ENCODE measurements around the gene AEBP1. TPM values are rescaled to one million over a fixed set of nuclear protein-coding genes. Genes with fewer than 3 reads are reported as not detected.

Gene AEBP1
- total RNA-seq, 1 experiment from 2014 or later = 0.54 TPM

GRCh38 chr7:44057849-44058758, 46.0 kb upstream of the AEBP1 start:
- H3K27me3 Mint-ChIP-seq (ENCODE audit: insufficient read depth, unreplicated experiment) = no peaks in the 10 kb centered on the region
- no TSS peak for BruUV-seq (replicated peaks)
- peaks cover 50% of the 10 kb centered on the region for H3K36me3 Mint-ChIP-seq (ENCODE audit: insufficient read depth, unreplicated experiment)
- ChIA-PET CTCF (interaction anchor here (0.5 kb wide), 1 partner anchor 14 kb away, joined by 3 read pairs; the partner anchor contains the start of gene DBNL), POLR2A (no interaction called here)
- no peak for TF ChIP-seq CTCF (IDR thresholded peaks at IDR 0.05; ENCODE audit: insufficient read depth in 1 of 2, low read depth in 1 of 2, low read length in 1 of 2, severe bottlenecking in 1 of 2, unreplicated experiment in 1 of 2)
- DNase-seq = peak in 1 of 2 experiments; percentile 23
- H3K4me3 ChIP-seq (ENCODE audit: low read depth, low read length) = no peak overlapping the region
- no peaks in the 10 kb centered on the region for H3K9me3 Mint-ChIP-seq (ENCODE audit: unreplicated experiment)
- peaks cover 4% of the 10 kb centered on the region for H3K36me3 ChIP-seq (ENCODE audit: control insufficient read depth, insufficient read depth, low read length)
- no peak overlapping the region for H3K4me3 Mint-ChIP-seq (ENCODE audit: unreplicated experiment)
- intact Hi-C loops (cut with micrococcal nuclease; ENCODE audit: unreplicated experiment) = no loop called here
- H3K27me3 ChIP-seq (replicated peaks; ENCODE audit: control insufficient read depth, insufficient read depth, low read length) = no peaks in the 10 kb centered on the region
- H3K27ac Mint-ChIP-seq (ENCODE audit: unreplicated experiment) = no peak overlapping the region
- H3K9me3 ChIP-seq = no peaks in the 10 kb centered on the region
- H3K4me1 Mint-ChIP-seq (ENCODE audit: low read depth, unreplicated experiment) = no peaks in the 10 kb centered on the region
- no peaks in the 10 kb centered on the region for H3K4me1 ChIP-seq

- no peaks in the 10 kb centered on the region for H3K9me3 Mint-ChIP-seq (ENCODE audit: unreplicated experiment)
- no peak for TF ChIP-seq CTCF (IDR thresholded peaks at IDR 0.05; ENCODE audit: insufficient read depth in 1 of 2, low read depth in 1 of 2, low read length in 1 of 2, severe bottlenecking in 1 of 2, unreplicated experiment in 1 of 2)
- H3K4me1 Mint-ChIP-seq (ENCODE audit: low read depth, unreplicated experiment) = no peaks in the 10 kb centered on the region
- BruUV-seq (replicated peaks) = no TSS peak
- Histone ChIP-seq H3K9me3 (no peaks in the 10 kb centered on the region), H3K36me3 (ENCODE audit: control insufficient read depth, insufficient read depth, low read length) (peaks cover 4% of the 10 kb centered on the region), H3K27me3 (replicated peaks; ENCODE audit: control insufficient read depth, insufficient read depth, low read length) (no peaks in the 10 kb centered on the region), H3K4me3 (ENCODE audit: low read depth, low read length) (no peak overlapping the region), H3K4me1 (no peaks in the 10 kb centered on the region)
- no peak overlapping the region for H3K27ac Mint-ChIP-seq (ENCODE audit: unreplicated experiment)
- CTCF ChIA-PET = no interaction called here
- peaks cover 48% of the 10 kb centered on the region for H3K36me3 Mint-ChIP-seq (ENCODE audit: insufficient read depth, unreplicated experiment)
- POLR2A ChIA-PET = no interaction called here
- DNase-seq = no peak
- no peak overlapping the region for H3K4me3 Mint-ChIP-seq (ENCODE audit: unreplicated experiment)
- intact Hi-C loops (cut with micrococcal nuclease; ENCODE audit: unreplicated experiment) = no loop called here
- no peaks in the 10 kb centered on the region for H3K27me3 Mint-ChIP-seq (ENCODE audit: insufficient read depth, unreplicated experiment)
These were observed 45.4 kb upstream of the AEBP1 start for GRCh38 chr7:44058759-44059218.

GRCh38 chr7:44059219-44060090, 44.7 kb upstream of the AEBP1 start:
- H3K9me3 Mint-ChIP-seq (ENCODE audit: unreplicated experiment) = no peaks in the 10 kb centered on the region
- H3K9me3 ChIP-seq = no peaks in the 10 kb centered on the region
- H3K27ac Mint-ChIP-seq (ENCODE audit: unreplicated experiment) = no peak overlapping the region
- POLR2A ChIA-PET = no interaction called here
- TF ChIP-seq CTCF (IDR thresholded peaks at IDR 0.05; ENCODE audit: insufficient read depth in 1 of 2, low read depth in 1 of 2, low read length in 1 of 2, severe bottlenecking in 1 of 2, unreplicated experiment in 1 of 2) = no peak
- H3K4me1 Mint-ChIP-seq (ENCODE audit: low read depth, unreplicated experiment) = no peaks in the 10 kb centered on the region
- H3K27me3 ChIP-seq (replicated peaks; ENCODE audit: control insufficient read depth, insufficient read depth, low read length) = no peaks in the 10 kb centered on the region
- H3K36me3 Mint-ChIP-seq (ENCODE audit: insufficient read depth, unreplicated experiment) = peaks cover 45% of the 10 kb centered on the region
- no peak overlapping the region for H3K4me3 Mint-ChIP-seq (ENCODE audit: unreplicated experiment)
- H3K4me3 ChIP-seq (ENCODE audit: low read depth, low read length) = no peak overlapping the region
- H3K4me1 ChIP-seq = no peaks in the 10 kb centered on the region
- CTCF ChIA-PET = no interaction called here
- intact Hi-C loops (cut with micrococcal nuclease; ENCODE audit: unreplicated experiment) = no loop called here
- peaks cover 4% of the 10 kb centered on the region for H3K36me3 ChIP-seq (ENCODE audit: control insufficient read depth, insufficient read depth, low read length)
- no TSS peak for BruUV-seq (replicated peaks)
- peak in 1 of 2 experiments; percentile 26 for DNase-seq
- no peaks in the 10 kb centered on the region for H3K27me3 Mint-ChIP-seq (ENCODE audit: insufficient read depth, unreplicated experiment)

Data from Caco-2 (cell line).